NB4 (cell line): ENCODE data around the gene TAS2R42.

Experiments
- POLR2A ChIP-seq: IDR thresholded peaks from 2 replicates; pipeline ENCODE4 v1.6.1; 2011; ENCODE audit warnings: mild to moderate bottlenecking; ENCODE audit not compliant: insufficient read length; ENCODE audit errors: extremely low read depth
- TF ChIP-seq, protein P1 (sequence below): IDR thresholded peaks from one replicate; pipeline ENCODE4 v1.5.1; 2012; ENCODE audit warnings: low read depth, low read length

- TF ChIP-seq POLR2A, result no peak
- TF ChIP-seq, protein P1, sequence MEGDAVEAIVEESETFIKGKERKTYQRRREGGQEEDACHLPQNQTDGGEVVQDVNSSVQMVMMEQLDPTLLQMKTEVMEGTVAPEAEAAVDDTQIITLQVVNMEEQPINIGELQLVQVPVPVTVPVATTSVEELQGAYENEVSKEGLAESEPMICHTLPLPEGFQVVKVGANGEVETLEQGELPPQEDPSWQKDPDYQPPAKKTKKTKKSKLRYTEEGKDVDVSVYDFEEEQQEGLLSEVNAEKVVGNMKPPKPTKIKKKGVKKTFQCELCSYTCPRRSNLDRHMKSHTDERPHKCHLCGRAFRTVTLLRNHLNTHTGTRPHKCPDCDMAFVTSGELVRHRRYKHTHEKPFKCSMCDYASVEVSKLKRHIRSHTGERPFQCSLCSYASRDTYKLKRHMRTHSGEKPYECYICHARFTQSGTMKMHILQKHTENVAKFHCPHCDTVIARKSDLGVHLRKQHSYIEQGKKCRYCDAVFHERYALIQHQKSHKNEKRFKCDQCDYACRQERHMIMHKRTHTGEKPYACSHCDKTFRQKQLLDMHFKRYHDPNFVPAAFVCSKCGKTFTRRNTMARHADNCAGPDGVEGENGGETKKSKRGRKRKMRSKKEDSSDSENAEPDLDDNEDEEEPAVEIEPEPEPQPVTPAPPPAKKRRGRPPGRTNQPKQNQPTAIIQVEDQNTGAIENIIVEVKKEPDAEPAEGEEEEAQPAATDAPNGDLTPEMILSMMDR, result no peak
Observed at GRCh38 chr12:11186837-11187236, at the start of gene TAS2R42.
